ENCODE data around the gene BTBD1. TPM values are rescaled to one million over a fixed set of nuclear protein-coding genes. Genes with fewer than 3 reads are reported as not detected.
A peak's percentile ranks its signal among the peaks of the same experiment; 100 is the strongest.

BTBD1 gene
- total RNA-seq = 100 to 1,000 TPM; 229 to 408 (median 342) TPM

GRCh38 chr15:83066734-83067637 is at the start of gene BTBD1:
Gene BTBD1 (minus strand): TSS chr15:83067252. CDS start chr15:83067151, 101 bp downstream.
- peak within 1 kb of the TSS; percentile 87 to 98 (median 96) for H3K27ac ChIP-seq
- in situ Hi-C loops (cut with MboI; ENCODE audit: low sequenced_read_pairs in 4 of 4) = no loop called here
- H3K9me3 ChIP-seq = no peaks in the 10 kb centered on the region
- DNase-seq = peak; percentile 81 to 93
- peak within 1 kb of the TSS; percentile 78 to 84 (median 80) for H3K4me3 ChIP-seq
- intact Hi-C loops (cut with DNase I; ENCODE audit: low total_unique reads) = loop anchor here (5.0 kb wide), 1 partner anchor 260 kb away; the partner anchor contains the start of genes FSD2 and WHAMM
- ATAC-seq = peak; percentile 76 to 81
- H3K27me3 ChIP-seq = no peaks in the 10 kb centered on the region
- TF ChIP-seq POLR2A (IDR thresholded peaks at IDR 0.05) (peak; percentile 98), CTCF (IDR thresholded peaks at IDR 0.05 in 4 of 5, conservative IDR thresholded peaks at IDR 0.05 in 1 of 5) (peak in 2 of 5 experiments; percentile 9 to 24)
- H3K4me1 ChIP-seq = peaks cover 33 to 40% of the 10 kb centered on the region in 2 donors
- H3K36me3 ChIP-seq = no peaks in the 10 kb centered on the region

- Histone ChIP-seq H3K36me3 (peaks cover 0 to 25% of the 10 kb centered on the region in 2 donors), H3K27me3 (no peaks in the 10 kb centered on the region), H3K4me3 (no peak overlapping the region), H3K4me1 (peaks cover 16 to 17% of the 10 kb centered on the region in 2 donors), H3K27ac (no peak overlapping the region), H3K9me3 (no peaks in the 10 kb centered on the region)
- no peak for ATAC-seq
- DNase-seq = no peak
- TF ChIP-seq CTCF (IDR thresholded peaks at IDR 0.05 in 4 of 5, conservative IDR thresholded peaks at IDR 0.05 in 1 of 5) = no peak
- TF ChIP-seq POLR2A (IDR thresholded peaks at IDR 0.05) = no peak
- in situ Hi-C loops (cut with MboI; ENCODE audit: low sequenced_read_pairs in 4 of 4) = loop anchor here in 2 of 4 donors (10.0 to 25.0 kb wide), 2 partner anchors 111 to 579 kb away; partner anchors contain the start of gene RPS17 (in 1 of the 2)
- intact Hi-C loops (cut with DNase I; ENCODE audit: low total_unique reads) = no loop called here
These were observed 48.9 kb upstream of the BTBD1 start for GRCh38 chr15:83115831-83116565.

GRCh38 chr15:83115410-83115809 is 48.4 kb upstream of the BTBD1 start:
- H3K36me3 ChIP-seq = peaks cover 0 to 25% of the 10 kb centered on the region in 2 donors
- in situ Hi-C loops (cut with MboI; ENCODE audit: low sequenced_read_pairs in 4 of 4) = loop anchor here in 2 of 4 donors (10.0 to 25.0 kb wide), 2 partner anchors 111 to 578 kb away; partner anchors contain the start of gene RPS17 (in 1 of the 2)
- intact Hi-C loops (cut with DNase I; ENCODE audit: low total_unique reads) = no loop called here

More at GRCh38 chr15:83115410-83115809, 48.4 kb upstream of the BTBD1 start:
- H3K27ac ChIP-seq = no peak overlapping the region
- no peak for ATAC-seq
- H3K4me1 ChIP-seq = peaks cover 16 to 17% of the 10 kb centered on the region in 2 donors
- H3K9me3 ChIP-seq = no peaks in the 10 kb centered on the region
- TF ChIP-seq CTCF (IDR thresholded peaks at IDR 0.05 in 4 of 5, conservative IDR thresholded peaks at IDR 0.05 in 1 of 5) = no peak
- TF ChIP-seq POLR2A (IDR thresholded peaks at IDR 0.05) = no peak
- H3K4me3 ChIP-seq = no peak overlapping the region
- H3K27me3 ChIP-seq = no peaks in the 10 kb centered on the region
- DNase-seq = no peak
